Placental pericyte (primary cell): ENCODE measurements around the gene OR6C3. TPM values are rescaled to one million over a fixed set of nuclear protein-coding genes. Genes with fewer than 3 reads are reported as not detected.

Source experiments
- total RNA-seq: library from RNA; depleted of rRNA; stranded (reverse); fragments of >200 nt; gene quantifications from 2 replicates; pipeline ENCODE4 v1.2.3, GENCODE V29; 2012

Gene OR6C3
- not detected in 2 replicates for total RNA-seq

DNA sequence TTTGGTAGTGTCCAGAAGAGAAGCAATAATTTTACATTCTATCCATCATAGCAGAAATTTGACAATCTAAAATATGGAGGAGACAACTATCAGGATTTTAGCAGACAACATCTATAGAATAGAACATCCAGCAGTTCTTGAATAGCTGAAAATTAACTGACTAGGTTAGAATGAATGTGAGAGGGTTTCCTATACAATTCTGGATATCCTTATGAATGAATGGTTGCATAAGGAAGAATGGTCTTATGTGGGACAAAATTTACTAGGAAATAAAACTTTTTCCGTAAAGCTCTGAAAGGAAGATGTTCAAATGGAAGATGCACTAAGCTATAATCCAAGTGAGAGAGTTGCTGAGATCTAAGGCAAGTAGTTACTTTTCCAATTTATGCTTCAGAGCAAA is at the start of gene OR6C3:
Gene OR6C3, plus strand, starts transcription at position 301 of the 400 bp plus-strand sequence. CDS start 955 bp downstream, outside the sequence.

GRCh38 chr12:55296469-55296868 is 34.1 kb upstream of the OR6C3 start, which contains the start of gene OR6C6:
Gene OR6C6, minus strand, starts transcription at chr12:55296569. Its CDS starts 1,337 bp downstream, at chr12:55295232.

GRCh38 chr12:55314043-55314442 is 16.5 kb upstream of the OR6C3 start, which contains the start of gene OR6C1:
Gene OR6C1, plus strand, starts transcription at chr12:55314343. Its CDS starts 6,257 bp downstream, at chr12:55320600.

GRCh38 chr12:55362675-55363074 is 32.1 kb downstream of the OR6C3 start, which contains the start of gene OR6C75:
Gene OR6C75, plus strand, starts transcription at chr12:55362975. Its CDS starts 2,136 bp downstream, at chr12:55365111.

Other genes starting within 250 kb of the OR6C3 start
- not detected in 2 replicates for gene OR9K2, start 204.3 kb upstream of the OR6C3 start, total RNA-seq
- gene OR10A7, start 109.7 kb upstream of the OR6C3 start, total RNA-seq, result not detected in 2 replicates
- gene OR6C74, start 86.1 kb upstream of the OR6C3 start, total RNA-seq, result not detected in 2 replicates
- gene OR6C6, start 34.2 kb upstream of the OR6C3 start, total RNA-seq, result not detected in 2 replicates
- gene OR6C1, start 16.4 kb upstream of the OR6C3 start, total RNA-seq, result not detected in 2 replicates
- gene OR6C75, start 32.2 kb downstream of the OR6C3 start, total RNA-seq, result not detected in 2 replicates
- gene OR6C65, start 69.8 kb downstream of the OR6C3 start, total RNA-seq, result not detected in 2 replicates
- not detected in 2 replicates for gene OR6C76, start 95.5 kb downstream of the OR6C3 start, total RNA-seq
- not detected in 2 replicates for gene OR6C2, start 113.3 kb downstream of the OR6C3 start, total RNA-seq
- gene OR6C70, start 139.4 kb downstream of the OR6C3 start, total RNA-seq, result not detected in 2 replicates
- gene OR6C68, start 161.6 kb downstream of the OR6C3 start, total RNA-seq, result not detected in 2 replicates
- gene OR6C4, start 218.9 kb downstream of the OR6C3 start, total RNA-seq, result not detected in 2 replicates
- not detected in 2 replicates for gene OR2AP1, start 241.7 kb downstream of the OR6C3 start, total RNA-seq